Measurements from ENCODE around the gene SLC9A9.

DNA sequence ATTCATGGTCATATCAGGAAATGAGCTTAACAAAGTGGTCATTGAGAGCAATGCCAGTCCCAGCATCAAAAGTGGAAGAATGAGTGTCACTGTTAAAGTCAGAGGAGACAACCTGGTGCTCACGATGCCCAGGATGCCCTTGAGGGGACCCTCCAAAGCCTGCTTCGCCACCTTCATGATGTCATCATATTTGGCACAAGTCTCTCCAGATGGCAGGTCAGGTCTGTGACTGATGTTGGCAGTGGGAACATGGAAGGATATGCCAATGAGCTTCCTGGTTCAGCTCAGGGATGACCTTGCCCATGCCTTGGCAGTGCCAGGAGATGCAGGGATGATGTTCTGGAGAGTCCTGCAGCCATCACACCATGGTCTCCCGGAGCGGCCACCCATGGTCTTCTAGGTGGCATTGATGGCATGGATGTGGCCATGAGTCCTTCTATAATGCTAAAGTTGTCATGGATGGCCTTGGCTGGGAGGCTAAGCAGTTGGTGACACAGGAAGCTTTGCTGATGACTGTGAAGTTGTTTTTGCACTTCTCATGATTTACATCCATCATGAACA lies 344.9 kb downstream of the SLC9A9 start:
- TF ChIP-seq, protein P1, sequence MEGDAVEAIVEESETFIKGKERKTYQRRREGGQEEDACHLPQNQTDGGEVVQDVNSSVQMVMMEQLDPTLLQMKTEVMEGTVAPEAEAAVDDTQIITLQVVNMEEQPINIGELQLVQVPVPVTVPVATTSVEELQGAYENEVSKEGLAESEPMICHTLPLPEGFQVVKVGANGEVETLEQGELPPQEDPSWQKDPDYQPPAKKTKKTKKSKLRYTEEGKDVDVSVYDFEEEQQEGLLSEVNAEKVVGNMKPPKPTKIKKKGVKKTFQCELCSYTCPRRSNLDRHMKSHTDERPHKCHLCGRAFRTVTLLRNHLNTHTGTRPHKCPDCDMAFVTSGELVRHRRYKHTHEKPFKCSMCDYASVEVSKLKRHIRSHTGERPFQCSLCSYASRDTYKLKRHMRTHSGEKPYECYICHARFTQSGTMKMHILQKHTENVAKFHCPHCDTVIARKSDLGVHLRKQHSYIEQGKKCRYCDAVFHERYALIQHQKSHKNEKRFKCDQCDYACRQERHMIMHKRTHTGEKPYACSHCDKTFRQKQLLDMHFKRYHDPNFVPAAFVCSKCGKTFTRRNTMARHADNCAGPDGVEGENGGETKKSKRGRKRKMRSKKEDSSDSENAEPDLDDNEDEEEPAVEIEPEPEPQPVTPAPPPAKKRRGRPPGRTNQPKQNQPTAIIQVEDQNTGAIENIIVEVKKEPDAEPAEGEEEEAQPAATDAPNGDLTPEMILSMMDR (IDR thresholded peaks at IDR 0.05 in 8 of 11, conservative IDR thresholded peaks at IDR 0.05 in 3 of 11), result no peak
- TF ChIP-seq POLR2AphosphoS5 (IDR thresholded peaks at IDR 0.05), result no peak
- no peak for TF ChIP-seq POLR2A (IDR thresholded peaks at IDR 0.05)
